PC-3 (cell line): ENCODE measurements around the gene PPBP. TPM values are rescaled to one million over a fixed set of nuclear protein-coding genes. Genes with fewer than 3 reads are reported as not detected.

ENCODE experiments used
- ATAC-seq: fragments of 200-7000 bp; cut with Tn5 transposase; 2 replicates; pipeline ENCODE4 v1.9.1; 2020; ENCODE audit warnings: mild to moderate bottlenecking, moderate library complexity
- BruUV-seq: library from RNA; stranded (reverse); fragments of 400-500 nt; replicated peaks from 2 replicates; lab custom pipeline; 2021; lab: Mats Ljungman, UMichigan
- CTCF ChIA-PET: fragments of 300-600 bp; sonication (Branson Sonifier 250); formaldehyde crosslinking; loops from one replicate; lab custom pipeline; 2022; ENCODE audit warnings: antibody characterized with exemption; lab: Charles Lee
- POLR2A ChIA-PET: fragments of 300-600 bp; sonication (Branson Sonifier 250); formaldehyde crosslinking; loops from one replicate; lab custom pipeline; 2022; ENCODE audit warnings: antibody characterized with exemption; ENCODE audit not compliant: unreplicated experiment; lab: Charles Lee
- DNase-seq: peaks from one replicate; pipeline ENCODE4 v3.0.0-alpha.2; 2015
- H2AFZ ChIP-seq: fragments of 300-600 bp; sonication (generic); 2 replicates; pipeline ENCODE4 v1.6.0; 2016; ENCODE audit warnings: antibody characterized with exemption, low read length
- H3F3A ChIP-seq: fragments of 300-600 bp; sonication (generic); one replicate; pipeline ENCODE4 v1.6.0; 2017; ENCODE audit warnings: antibody characterized with exemption, low read length, control low read depth, mild to moderate bottlenecking; ENCODE audit not compliant: unreplicated experiment
- H3K27ac ChIP-seq: fragments of 300-600 bp; sonication (generic); 2 replicates; pipeline ENCODE4 v1.5.1; 2016; ENCODE audit warnings: mild to moderate bottlenecking, low read length
- H3K27me3 ChIP-seq: fragments of 300-600 bp; sonication (generic); 2 replicates; pipeline ENCODE4 v1.6.1; 2016; ENCODE audit warnings: low read length, mixed read lengths
- H3K36me3 ChIP-seq: fragments of 300-600 bp; sonication (generic); 2 replicates; pipeline ENCODE4 v1.6.1; 2016; ENCODE audit warnings: low read depth, mixed run types, low read length, mixed read lengths
- H3K4me1 ChIP-seq: fragments of 300-600 bp; sonication (generic); 2 replicates; pipeline ENCODE4 v1.5.1; 2016; ENCODE audit warnings: low read length; ENCODE audit not compliant: insufficient read depth
- H3K4me2 ChIP-seq: fragments of 300-600 bp; sonication (generic); 2 replicates; pipeline ENCODE4 v1.6.0; 2016; ENCODE audit warnings: low read length
- H3K4me3 ChIP-seq: fragments of 300-600 bp; sonication (generic); 2 replicates; pipeline ENCODE4 v1.5.1; 2016; ENCODE audit warnings: mild to moderate bottlenecking, low read length, mixed read lengths
- H3K79me2 ChIP-seq: fragments of 300-600 bp; sonication (generic); 2 replicates; pipeline ENCODE4 v1.6.1; 2017; ENCODE audit warnings: low read length, mixed read lengths
- H3K9ac ChIP-seq: fragments of 300-600 bp; sonication (generic); 2 replicates; pipeline ENCODE4 v1.6.0; 2016; ENCODE audit warnings: mild to moderate bottlenecking, low read length
- H3K9me2 ChIP-seq: fragments of 300-600 bp; sonication (generic); replicated peaks from 2 replicates; pipeline ENCODE4 v1.6.1; 2016; ENCODE audit warnings: mixed run types, low read length, mixed read lengths
- H3K9me3 ChIP-seq: fragments of 300-600 bp; sonication (generic); 2 replicates; pipeline ENCODE4 v1.6.1; 2016; ENCODE audit warnings: low read length, mixed read lengths
- H4K20me1 ChIP-seq: fragments of 300-600 bp; sonication (generic); 2 replicates; pipeline ENCODE4 v1.6.1; 2016; ENCODE audit warnings: low read length, mixed read lengths
- CTCF ChIP-seq: fragments of 300-600 bp; sonication (generic); conservative IDR thresholded peaks from 2 replicates; pipeline ENCODE4 v1.5.1; 2017; ENCODE audit warnings: antibody characterized with exemption, low read depth, mild to moderate bottlenecking, low read length
- EZH2 ChIP-seq: fragments of 300-600 bp; sonication (generic); IDR thresholded peaks from one replicate; pipeline ENCODE4 v1.6.1; 2017; ENCODE audit warnings: antibody characterized with exemption, mild to moderate bottlenecking, low read length; ENCODE audit not compliant: unreplicated experiment
- EZH2phosphoT487 ChIP-seq: fragments of 300-600 bp; sonication (generic); IDR thresholded peaks from 2 replicates; pipeline ENCODE4 v1.6.1; 2018; ENCODE audit warnings: mild to moderate bottlenecking, antibody characterized with exemption, low read length, borderline replicate concordance
- intact Hi-C: fragments of 100-400 bp; cut with micrococcal nuclease; formaldehyde crosslinking; loops from 2 replicates; pipeline ENCODE4 v1.9.0; 2023
- total RNA-seq: library from RNA; depleted of rRNA; stranded (reverse); fragments of >200 nt; gene quantifications from 2 replicates; pipeline ENCODE4 v1.2.3, GENCODE V29; 2014

The PPBP gene
- total RNA-seq, 1 experiment from 2014 or later, result not detected

- peaks cover 21% of the 10 kb centered on the region for H3K79me2 ChIP-seq
- ATAC-seq (peak; percentile 29), DNase-seq (peak; percentile 86)
- H3K27ac ChIP-seq, result peak overlapping the region; percentile 87
- no peak overlapping the region for H2AFZ ChIP-seq
- no peaks in the 10 kb centered on the region for H3K9me3 ChIP-seq
- peak overlapping the region; percentile 50 for H3K9ac ChIP-seq
- H3K27me3 ChIP-seq, result no peaks in the 10 kb centered on the region
- TF ChIP-seq CTCF (no peak), EZH2 (no peak)
- peaks cover 71% of the 10 kb centered on the region for H3K4me1 ChIP-seq
- peak overlapping the region; percentile 28 for H3K4me2 ChIP-seq
- intact Hi-C loops, result no loop called here
- no TSS peak for BruUV-seq
- no peaks in the 10 kb centered on the region for H4K20me1 ChIP-seq
- ChIA-PET POLR2A (interaction anchor here (0.6 to 0.9 kb wide), 2 partner anchors 50 to 65 kb away, joined by 3 read pairs; partner anchors contain the start of gene CXCL2), CTCF (no interaction called here)
- H3F3A ChIP-seq, result peaks cover 7% of the 10 kb centered on the region
- no peak overlapping the region for H3K4me3 ChIP-seq
- H3K36me3 ChIP-seq, result no peaks in the 10 kb centered on the region
- H3K9me2 ChIP-seq, result no peaks in the 10 kb centered on the region
These were observed 45.7 kb upstream of the PPBP start for GRCh38 chr4:74033739-74034138.

GRCh38 chr4:74032064-74032463 is 44.1 kb upstream of the PPBP start:
- intact Hi-C loops, result no loop called here
- Histone ChIP-seq H3K9me3 (no peaks in the 10 kb centered on the region), H3K27me3 (no peaks in the 10 kb centered on the region), H3F3A (peaks cover 7% of the 10 kb centered on the region), H3K27ac (peak overlapping the region; percentile 81), H4K20me1 (no peaks in the 10 kb centered on the region), H3K4me2 (no peak overlapping the region), H3K9ac (no peak overlapping the region), H3K4me3 (no peak overlapping the region), H2AFZ (no peak overlapping the region), H3K9me2 (no peaks in the 10 kb centered on the region), H3K79me2 (peaks cover 9% of the 10 kb centered on the region), H3K36me3 (no peaks in the 10 kb centered on the region), H3K4me1 (peaks cover 63% of the 10 kb centered on the region)
- BruUV-seq, result no TSS peak
- TF ChIP-seq EZH2, result no peak
- no peak for TF ChIP-seq CTCF
- TF ChIP-seq EZH2phosphoT487, result no peak
- ChIA-PET CTCF (no interaction called here), POLR2A (no interaction called here)
- ATAC-seq (peak; percentile 23; the same call in 1 of the 2 replicates), DNase-seq (peak; percentile 63)

DNA sequence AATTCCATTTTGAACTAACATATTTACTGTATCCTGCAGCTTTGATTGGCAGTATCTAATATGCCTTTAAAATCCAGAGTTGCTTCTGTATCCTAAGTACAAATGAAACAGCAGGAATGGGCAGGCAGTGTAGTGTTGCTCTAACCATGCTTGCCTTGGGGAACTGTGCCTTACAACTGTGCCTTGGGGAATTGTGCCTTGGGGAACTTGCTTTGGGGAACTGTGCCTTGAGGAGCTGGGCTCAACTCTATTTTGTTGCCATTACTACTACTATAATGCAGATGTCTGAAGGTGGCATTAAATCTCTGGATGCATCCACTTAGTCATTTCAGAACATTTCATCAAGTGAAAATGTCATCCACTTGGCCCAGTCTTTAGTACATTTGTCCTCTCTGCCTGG is 43.6 kb upstream of the PPBP start:
- H3K27ac ChIP-seq, result peak overlapping the region; percentile 81
- intact Hi-C loops, result no loop called here
- H3K27me3 ChIP-seq, result no peaks in the 10 kb centered on the region
- H3K4me2 ChIP-seq, result no peak overlapping the region
- TF ChIP-seq CTCF (no peak), EZH2phosphoT487 (no peak), EZH2 (no peak)
- DNase-seq (no peak), ATAC-seq (no peak)
- ChIA-PET CTCF (no interaction called here), POLR2A (no interaction called here)
- H3F3A ChIP-seq, result peaks cover 7% of the 10 kb centered on the region
- no peaks in the 10 kb centered on the region for H3K36me3 ChIP-seq
- no peak overlapping the region for H3K4me3 ChIP-seq
- no peaks in the 10 kb centered on the region for H3K9me2 ChIP-seq
- peaks cover 59% of the 10 kb centered on the region for H3K4me1 ChIP-seq
- no peaks in the 10 kb centered on the region for H3K9me3 ChIP-seq
- no TSS peak for BruUV-seq
- no peak overlapping the region for H3K9ac ChIP-seq
- no peak overlapping the region for H2AFZ ChIP-seq
- H3K79me2 ChIP-seq, result 0 out of 2 replicates have a peak, but pooled peaks cover 5% of the 10 kb centered on the region
- no peaks in the 10 kb centered on the region for H4K20me1 ChIP-seq
